SU-DHL-6 (cell line): Measurements from ENCODE around the gene XPO5.

ENCODE experiments used
- H2AFZ ChIP-seq: fragments of 200-600 bp; sonication (generic); 2 replicates; pipeline ENCODE4 v1.6.1; 2014; ENCODE audit warnings: low read depth, mild to moderate bottlenecking, moderate library complexity, mixed read lengths, antibody characterized with exemption, low read length; ENCODE audit not compliant: severe bottlenecking
- H3F3A ChIP-seq: fragments of 200-600 bp; shearing (Covaris generic); 2 replicates; pipeline ENCODE4 v1.6.0; 2016; ENCODE audit warnings: antibody characterized with exemption, mild to moderate bottlenecking; ENCODE audit not compliant: insufficient read depth
- H3K27ac ChIP-seq: fragments of 200-600 bp; sonication (generic); 2 replicates; pipeline ENCODE4 v1.5.1; 2016; ENCODE audit warnings: low read depth, mild to moderate bottlenecking, low read length, moderate library complexity, mixed read lengths
- H3K27me3 ChIP-seq: fragments of 200-600 bp; sonication (generic), shearing (Covaris generic); 2 replicates; pipeline ENCODE4 v1.6.0; 2014; ENCODE audit warnings: mild to moderate bottlenecking, low read length
- H3K36me3 ChIP-seq: fragments of 200-600 bp; sonication (generic); 2 replicates; pipeline ENCODE4 v1.6.1; 2014; ENCODE audit warnings: mild to moderate bottlenecking, low read length, mixed read lengths
- H3K4me2 ChIP-seq: fragments of 300-600, 200-600 bp; shearing (Covaris generic), sonication (generic); 2 replicates; pipeline ENCODE4 v1.6.0; 2014; ENCODE audit warnings: low read length, low read depth, mild to moderate bottlenecking; ENCODE audit not compliant: poor library complexity, severe bottlenecking
- H3K4me3 ChIP-seq: fragments of 200-600 bp; sonication (generic); 2 replicates; pipeline ENCODE4 v1.5.1; 2014; ENCODE audit warnings: antibody characterized with exemption, low read length, mild to moderate bottlenecking, mixed read lengths; ENCODE audit not compliant: insufficient read depth, poor library complexity, severe bottlenecking
- H3K79me2 ChIP-seq: fragments of 200-600 bp; sonication (generic); 2 replicates; pipeline ENCODE4 v1.6.1; 2014; ENCODE audit warnings: mild to moderate bottlenecking, low read length, moderate library complexity; ENCODE audit not compliant: insufficient read depth
- H3K9ac ChIP-seq: fragments of 200-600 bp; sonication (generic); 2 replicates; pipeline ENCODE4 v1.7.0; 2014; ENCODE audit warnings: mild to moderate bottlenecking, low read length
- H3K9me2 ChIP-seq: fragments of 200-600 bp; sonication (generic); replicated peaks from 2 replicates; pipeline ENCODE4 v1.6.1; 2014; ENCODE audit warnings: low read length; ENCODE audit not compliant: insufficient read depth
- H3K9me3 ChIP-seq: fragments of 200-600 bp; sonication (generic); 2 replicates; pipeline ENCODE4 v1.6.1; 2014; ENCODE audit warnings: low read length, mixed read lengths; ENCODE audit not compliant: insufficient read depth
- H4K20me1 ChIP-seq: fragments of 200-600 bp; sonication (generic); 2 replicates; pipeline ENCODE4 v1.6.1; 2014; ENCODE audit warnings: low read depth, mild to moderate bottlenecking, antibody characterized with exemption, low read length, moderate library complexity, mixed read lengths
- CTCF ChIP-seq: fragments of 200-600 bp; sonication (generic); IDR thresholded peaks from one replicate; pipeline ENCODE4 v1.5.1; 2017; ENCODE audit warnings: antibody characterized with exemption, mild to moderate bottlenecking, low read length, moderate library complexity; ENCODE audit not compliant: insufficient read depth, poor library complexity, severe bottlenecking
- EZH2phosphoT487 ChIP-seq: fragments of 200-600 bp; sonication (generic), shearing (Covaris generic); conservative IDR thresholded peaks from 2 replicates; pipeline ENCODE4 v1.6.1; 2018; ENCODE audit warnings: mild to moderate bottlenecking, antibody characterized with exemption, low read length, moderate library complexity, mixed read lengths

The XPO5 gene

GRCh38 chr6:43506667-43507471 lies 69.0 kb downstream of the XPO5 start:
- Histone ChIP-seq H3K9me2 (no peaks in the 10 kb centered on the region), H3K4me3 (no peak overlapping the region), H3K4me2 (no peak overlapping the region), H2AFZ (no peak overlapping the region), H3K27me3 (no peaks in the 10 kb centered on the region), H3K79me2 (no peaks in the 10 kb centered on the region), H3K9ac (no peak overlapping the region), H4K20me1 (no peaks in the 10 kb centered on the region; the same call in 1 of the 2 replicates), H3K9me3 (no peaks in the 10 kb centered on the region), H3K36me3 (no peaks in the 10 kb centered on the region), H3K27ac (no peak overlapping the region), H3F3A (peaks cover 7% of the 10 kb centered on the region)
- TF ChIP-seq EZH2phosphoT487 (no peak), CTCF (peak; percentile 99)

GRCh38 chr6:43506171-43506570 lies 69.7 kb downstream of the XPO5 start:
- Histone ChIP-seq H3K9ac (no peak overlapping the region), H3K9me3 (no peaks in the 10 kb centered on the region), H3K79me2 (no peaks in the 10 kb centered on the region), H3K4me2 (no peak overlapping the region), H3K9me2 (no peaks in the 10 kb centered on the region), H2AFZ (no peak overlapping the region), H3F3A (peaks cover under 1% of the 10 kb centered on the region; the same call in 1 of the 2 replicates), H3K27me3 (no peaks in the 10 kb centered on the region), H3K36me3 (no peaks in the 10 kb centered on the region), H4K20me1 (no peaks in the 10 kb centered on the region; the same call in 1 of the 2 replicates), H3K27ac (no peak overlapping the region), H3K4me3 (no peak overlapping the region)
- TF ChIP-seq CTCF (no peak), EZH2phosphoT487 (no peak)

GRCh38 chr6:43505718-43506117 lies 70.1 kb downstream of the XPO5 start:
- Histone ChIP-seq H3K79me2 (no peaks in the 10 kb centered on the region), H4K20me1 (no peaks in the 10 kb centered on the region; the same call in 1 of the 2 replicates), H3K9me3 (no peaks in the 10 kb centered on the region), H3K4me3 (no peak overlapping the region), H2AFZ (no peak overlapping the region), H3K9me2 (no peaks in the 10 kb centered on the region), H3K27me3 (no peaks in the 10 kb centered on the region), H3K27ac (no peak overlapping the region), H3K36me3 (no peaks in the 10 kb centered on the region), H3K9ac (no peak overlapping the region), H3K4me2 (no peak overlapping the region), H3F3A (no peaks in the 10 kb centered on the region)
- no peak for TF ChIP-seq EZH2phosphoT487
- no peak for TF ChIP-seq CTCF
